Limb (tissue), 2 donors: Measurements from ENCODE around the gene FBLN7.
"Not testable (repeated sequence)": the region's sequence is repeated elsewhere in the genome, so short reads cannot be mapped to it uniquely, and the experiment has no call there.

Source experiments
- DNase-seq, 2 donors: peaks; one replicate each; pipeline ENCODE4 v3.0.0-alpha.2; 2016; ENCODE audit errors: extremely low spot score in 2 of 2

FBLN7 gene

DNA sequence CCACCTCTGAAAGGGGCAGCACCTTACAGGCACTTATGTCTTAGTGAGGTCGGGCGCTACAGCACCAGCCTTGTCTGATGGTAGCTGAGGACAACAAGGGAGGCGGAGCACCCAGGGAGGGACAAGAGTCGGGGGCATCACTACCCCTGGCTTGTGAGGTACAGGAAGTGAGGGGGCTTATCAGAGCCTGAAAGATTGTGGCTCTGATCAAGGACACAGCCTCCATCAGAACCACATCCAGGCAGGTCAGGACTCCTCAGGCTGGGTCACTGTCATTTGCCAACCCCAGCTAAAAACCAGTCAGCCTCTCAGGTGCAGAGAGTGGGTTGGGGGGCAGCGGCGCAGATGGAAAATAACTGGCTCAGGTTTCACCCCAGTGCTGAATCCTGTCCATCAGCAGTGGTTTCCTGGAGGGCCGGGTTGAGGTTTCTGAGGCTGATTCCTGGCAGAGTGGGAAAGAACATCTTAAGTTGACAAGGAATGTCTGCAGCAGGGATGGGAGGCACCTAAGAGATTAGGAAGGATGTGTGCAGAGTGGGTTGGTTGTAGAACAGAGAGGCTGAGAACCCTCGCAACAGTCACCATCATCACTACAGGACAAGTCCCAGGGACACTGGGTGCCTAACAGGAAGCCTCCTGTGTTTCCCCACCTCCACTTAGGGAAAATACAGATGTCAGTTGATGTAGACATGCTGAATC is 45.3 kb downstream of the FBLN7 start:
- no peak for DNase-seq

DNA sequence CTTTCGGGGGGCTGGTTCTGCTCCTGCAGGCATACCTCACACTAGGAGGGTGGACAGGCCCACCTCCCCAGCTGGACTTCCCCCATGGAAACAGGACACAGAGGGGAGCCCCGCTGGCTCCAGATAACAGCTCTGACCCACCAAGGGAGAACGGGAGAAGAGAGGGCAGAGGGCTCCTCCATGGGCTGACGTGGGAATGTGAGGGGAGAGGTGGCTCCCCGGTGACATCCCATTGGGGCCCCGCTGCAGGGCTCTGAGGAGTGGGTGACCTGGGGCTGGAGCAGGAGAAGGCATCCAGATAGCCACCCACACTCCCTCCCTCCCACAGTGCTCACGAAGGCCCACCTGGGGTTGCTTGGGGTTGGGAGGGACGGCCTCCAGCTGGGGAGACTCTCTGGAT is 45.9 kb downstream of the FBLN7 start:
- no peak for DNase-seq

- DNase-seq = no peak
Observed at GRCh38 chr2:112185131-112185530, 46.9 kb downstream of the FBLN7 start.

DNA sequence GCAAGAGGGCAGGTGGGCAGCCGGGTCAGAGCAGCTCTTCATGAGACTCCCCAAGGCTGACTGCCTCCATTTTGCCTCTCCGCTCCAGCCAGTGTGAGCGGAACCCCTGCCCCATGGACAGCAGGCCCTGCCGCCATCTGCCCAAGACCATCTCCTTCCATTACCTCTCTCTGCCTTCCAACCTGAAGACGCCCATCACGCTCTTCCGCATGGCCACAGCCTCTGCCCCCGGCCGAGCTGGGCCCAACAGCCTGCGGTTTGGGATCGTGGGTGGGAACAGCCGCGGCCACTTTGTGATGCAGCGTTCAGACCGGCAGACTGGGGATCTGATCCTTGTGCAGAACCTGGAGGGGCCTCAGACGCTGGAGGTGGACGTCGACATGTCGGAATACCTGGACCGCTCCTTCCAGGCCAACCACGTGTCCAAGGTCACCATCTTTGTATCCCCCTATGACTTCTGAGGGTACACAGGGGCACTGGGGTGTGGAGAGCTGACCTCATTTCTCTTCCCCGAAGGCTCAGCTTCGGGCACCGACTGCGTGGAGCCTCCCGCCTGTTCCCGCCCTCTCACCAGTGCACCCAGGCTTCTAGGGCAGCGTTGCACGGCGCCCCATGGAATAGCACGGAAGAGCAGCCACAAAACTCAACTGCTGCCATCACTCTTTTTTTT is 49.0 kb downstream of the FBLN7 start:
- no peak for DNase-seq

DNA sequence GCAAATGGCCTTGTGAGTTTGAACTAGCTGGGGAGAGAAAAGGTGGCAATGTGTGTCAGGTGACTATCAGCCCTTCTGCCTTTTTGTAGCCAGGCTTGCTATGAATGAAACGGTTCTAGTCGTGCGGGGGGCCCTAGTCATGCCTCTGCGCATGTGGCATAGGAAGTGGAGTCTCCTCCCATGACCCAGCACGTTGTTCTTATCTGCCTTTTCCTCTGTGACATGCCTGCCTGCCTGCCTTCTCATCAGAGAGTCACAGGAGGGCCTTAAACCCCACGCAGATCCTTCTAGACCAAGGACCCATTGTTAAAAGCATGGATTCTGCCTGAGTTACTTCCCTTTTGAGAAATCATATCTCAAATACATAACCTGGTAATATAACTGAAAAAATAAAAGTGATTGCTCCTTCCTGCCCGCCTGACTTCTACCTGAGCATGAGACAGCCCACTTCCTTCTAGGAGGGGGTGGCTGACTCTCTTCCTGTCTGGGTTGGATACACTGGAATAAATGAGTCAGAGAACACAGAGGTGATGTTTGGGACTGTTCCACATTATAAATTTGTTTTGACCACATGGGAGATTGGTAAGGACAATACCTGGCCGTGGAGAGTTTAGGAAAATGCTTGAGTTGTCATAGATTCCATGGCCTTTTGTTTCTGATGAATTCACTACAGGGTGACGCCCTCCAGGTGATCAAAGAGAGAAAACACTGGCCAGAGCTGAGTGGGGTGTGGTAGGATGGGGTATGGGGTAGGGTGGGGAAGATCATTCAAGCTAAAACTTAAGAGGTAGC is 49.8 kb downstream of the FBLN7 start:
- DNase-seq = no peak

DNA sequence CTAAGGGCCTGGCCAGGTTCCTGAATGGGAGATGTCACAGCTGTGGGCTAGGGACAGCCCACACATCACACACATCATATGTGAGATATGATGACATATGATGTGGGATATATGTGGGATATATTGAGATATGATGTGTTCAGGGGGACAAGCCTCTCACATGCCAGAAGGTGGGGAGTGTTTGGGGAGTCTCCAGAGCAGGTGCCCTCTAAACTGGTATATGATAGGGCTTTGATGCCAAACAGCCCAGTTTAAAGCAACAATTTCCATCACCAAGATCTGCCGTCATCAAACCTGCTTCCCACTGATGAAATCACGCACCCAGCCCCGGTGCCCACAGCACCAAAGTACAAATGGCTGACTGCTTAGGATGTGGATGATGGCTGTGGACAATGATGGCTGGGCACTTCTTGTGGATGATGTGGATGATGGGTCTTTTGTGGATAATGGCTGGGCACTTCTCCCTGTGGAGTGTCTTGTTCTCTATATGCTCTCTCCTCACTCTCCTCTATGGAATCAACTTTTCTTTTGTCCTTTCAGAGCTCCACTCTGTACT is 50.9 kb downstream of the FBLN7 start:
- no peak for DNase-seq

GRCh38 chr2:112194028-112194427 is 55.8 kb downstream of the FBLN7 start:
- no peak for DNase-seq

- DNase-seq = no peak
Observed at GRCh38 chr2:112194482-112194881, 56.3 kb downstream of the FBLN7 start.

DNA sequence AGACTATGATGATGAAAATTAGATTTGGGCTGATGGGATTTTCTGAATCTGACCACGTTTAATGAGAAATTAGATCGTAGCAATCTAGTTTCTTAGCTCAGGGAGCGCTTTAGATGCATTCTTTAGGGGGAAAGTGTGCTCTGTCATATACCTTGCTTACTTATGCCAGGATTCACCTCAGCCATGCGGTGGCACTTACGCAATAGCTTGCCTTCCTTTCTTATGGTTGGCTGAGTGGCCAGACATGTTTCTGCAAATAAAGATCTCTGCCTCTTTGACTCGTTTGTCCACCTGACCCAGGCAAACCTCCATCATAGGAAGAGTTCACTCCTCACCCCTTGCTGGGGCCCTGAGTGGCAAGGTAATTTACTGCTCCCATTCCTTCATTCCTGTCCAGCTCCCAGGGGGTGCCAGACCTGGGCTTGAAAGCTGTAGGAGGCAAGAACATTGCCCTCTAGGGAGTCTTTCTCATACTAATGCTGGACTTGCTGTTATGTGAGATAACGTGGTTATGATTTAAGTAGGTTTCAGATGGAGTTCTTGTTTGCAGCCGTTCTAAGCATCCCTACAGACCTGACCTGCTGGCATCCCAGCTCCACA is 57.1 kb downstream of the FBLN7 start:
- no peak for DNase-seq

DNA sequence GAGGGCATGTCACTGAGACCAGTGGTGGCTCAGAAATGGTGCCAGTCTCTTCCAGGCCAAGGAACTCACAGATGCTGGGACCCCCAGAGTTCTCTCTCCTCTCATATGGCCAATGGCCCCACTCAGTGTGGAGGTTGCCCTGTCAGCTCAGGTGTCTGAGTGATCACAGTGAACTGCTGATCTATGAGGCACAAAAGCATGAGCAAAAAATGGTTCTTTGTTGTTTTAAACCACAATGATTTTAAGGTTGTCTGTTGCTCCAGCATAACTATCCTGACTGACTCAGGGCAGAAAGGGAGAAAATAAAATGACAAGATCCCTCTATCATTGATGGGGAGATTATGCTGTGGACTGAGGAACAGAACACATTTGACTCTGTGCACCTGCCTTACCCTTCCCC is 57.8 kb downstream of the FBLN7 start:
- DNase-seq = no peak

DNA sequence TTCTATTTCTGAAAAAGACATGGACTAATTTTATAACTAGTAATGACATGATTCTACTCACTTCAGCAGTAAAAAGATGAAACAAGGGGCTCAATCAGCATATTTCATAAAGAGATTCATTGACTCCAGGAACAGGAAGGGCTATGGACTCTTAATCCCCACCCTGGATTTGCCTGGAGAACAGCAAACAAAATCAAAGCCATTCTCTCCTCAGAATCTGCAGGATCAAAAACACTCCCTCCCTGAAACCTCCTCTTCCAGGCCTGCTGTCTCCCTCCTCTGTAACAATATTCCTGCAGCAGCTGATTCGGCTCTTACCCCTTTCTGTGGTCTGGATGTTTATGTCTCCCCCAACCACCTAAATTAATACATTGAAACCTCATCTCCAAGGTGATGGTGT is 59.7 kb downstream of the FBLN7 start:
- no peak for DNase-seq

DNA sequence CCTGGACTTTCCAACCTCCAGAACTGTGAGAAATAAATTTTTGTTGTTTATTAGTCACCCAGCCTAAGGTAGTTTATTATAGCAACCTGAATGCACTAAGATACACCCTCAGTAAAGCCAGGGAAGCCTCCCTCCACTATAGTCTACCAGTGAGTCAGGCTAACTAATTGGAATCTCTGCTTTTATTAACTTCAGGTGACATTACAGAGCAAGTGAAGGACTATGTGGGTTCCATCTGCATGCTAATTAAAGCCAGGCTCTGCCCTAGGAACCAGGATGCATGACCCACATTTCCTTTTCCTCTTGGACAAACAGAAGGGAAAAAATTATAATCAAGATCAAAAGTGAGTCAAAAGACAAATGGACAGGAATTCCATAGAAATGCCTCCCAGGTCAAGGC is 60.6 kb downstream of the FBLN7 start:
- no peak for DNase-seq

DNA sequence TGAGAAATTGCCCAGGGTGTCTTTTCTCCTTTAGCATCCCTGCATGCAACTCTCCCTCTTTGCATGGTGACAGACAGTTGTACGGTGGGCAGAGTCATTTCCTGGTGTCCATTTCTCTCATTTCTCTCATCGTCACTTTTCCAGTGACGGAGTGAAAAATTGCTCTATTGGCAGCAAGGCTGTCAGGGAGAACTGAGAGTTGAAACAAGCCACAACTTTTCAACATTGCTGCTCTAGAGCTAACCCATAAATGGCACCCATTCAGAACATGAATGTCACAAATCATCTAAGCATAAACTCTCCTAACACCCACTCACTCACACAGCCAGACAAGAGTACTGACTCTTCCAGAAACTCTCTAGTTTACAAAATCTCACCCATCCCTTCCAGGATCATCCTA is 61.0 kb downstream of the FBLN7 start:
- no peak for DNase-seq

- DNase-seq = peak in 1 of 2 donors; percentile 28
Observed at GRCh38 chr2:112201696-112202430, 63.7 kb downstream of the FBLN7 start.

DNA sequence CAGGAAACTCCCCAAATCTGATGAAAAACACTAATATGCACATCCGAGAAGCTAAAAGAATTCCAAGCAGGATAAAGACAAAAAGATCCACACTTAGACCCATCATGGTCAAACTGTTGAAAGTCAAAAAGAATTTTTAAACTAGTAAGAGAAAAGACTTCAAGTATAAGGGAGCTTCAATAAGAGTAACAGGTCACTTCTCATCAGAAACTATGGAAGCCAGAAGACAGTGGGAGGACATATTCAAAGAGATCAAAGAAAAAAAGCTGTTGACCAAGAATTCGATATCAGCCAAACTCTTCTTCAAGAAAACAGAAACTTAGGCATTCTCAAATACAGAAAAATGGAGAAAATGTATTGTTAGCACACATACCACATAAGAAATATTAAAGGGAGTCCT is 66.2 kb downstream of the FBLN7 start:
- DNase-seq = no peak

- not testable (repeated sequence) for DNase-seq
Observed at GRCh38 chr2:112207905-112208304, 69.7 kb downstream of the FBLN7 start.

DNA sequence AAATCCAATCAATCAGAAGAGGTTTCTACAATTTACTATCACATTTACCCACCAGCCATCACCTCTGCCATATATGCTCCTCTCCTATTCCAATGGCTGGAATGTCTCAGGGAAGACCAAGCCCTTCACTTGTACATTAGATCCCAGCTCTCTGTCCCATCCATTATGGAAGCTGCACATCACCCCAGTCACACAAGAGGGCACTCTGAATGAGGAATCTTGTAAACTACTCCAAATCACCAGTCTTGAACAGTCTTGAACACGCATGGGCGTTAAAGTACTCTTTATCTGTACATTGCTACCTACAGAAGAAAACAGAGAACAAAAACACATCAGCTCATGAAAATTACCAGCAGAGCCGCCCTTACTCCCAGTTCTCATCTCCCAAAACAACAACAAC is 78.0 kb downstream of the FBLN7 start:
- DNase-seq = no peak

GRCh38 chr2:112217854-112218253 is 79.7 kb downstream of the FBLN7 start:
- no peak for DNase-seq

GRCh38 chr2:112220186-112220585 is 82.0 kb downstream of the FBLN7 start:
- DNase-seq = no peak

DNA sequence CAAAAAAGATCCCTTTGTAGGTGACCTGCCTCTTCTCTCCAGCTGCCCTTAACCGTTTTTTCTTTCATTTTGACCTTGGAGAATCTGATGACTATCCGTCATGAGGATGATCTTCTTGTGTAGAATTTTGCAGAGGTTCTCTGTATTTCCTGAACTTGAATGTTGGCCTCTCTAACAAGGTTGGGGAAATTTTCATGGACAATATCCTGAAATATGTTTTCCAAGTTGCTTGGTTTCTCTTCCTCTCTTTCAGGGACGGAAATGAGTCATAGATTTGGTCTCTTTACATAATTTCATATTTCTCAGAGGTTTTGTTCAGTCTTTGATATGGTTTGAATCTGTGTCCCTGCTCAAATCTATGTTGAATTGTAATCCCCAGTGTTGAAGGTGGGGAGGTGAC is 82.6 kb downstream of the FBLN7 start:
- no peak for DNase-seq

DNA sequence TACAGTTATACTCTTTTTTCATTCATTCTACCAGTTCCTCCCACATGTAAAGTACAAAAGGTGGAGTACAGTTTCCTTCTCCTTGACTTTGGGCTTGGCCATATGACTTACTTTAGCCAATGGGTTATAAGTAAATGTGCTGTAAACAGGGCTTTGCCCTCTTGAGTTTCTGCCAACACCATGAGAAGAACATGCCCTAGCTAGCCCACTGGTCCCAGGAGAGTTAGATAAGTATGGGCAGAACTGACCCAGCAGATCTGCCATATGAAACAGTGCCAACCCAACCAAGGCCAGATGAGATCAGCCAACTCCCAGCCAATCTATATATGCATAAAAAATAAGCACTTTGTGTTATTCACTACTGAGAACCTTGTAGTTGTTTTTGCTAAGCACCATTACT is 91.2 kb downstream of the FBLN7 start:
- DNase-seq = no peak
